ENCODE data around the gene NCKAP5. TPM values are rescaled to one million over a fixed set of nuclear protein-coding genes. Genes with fewer than 3 reads are reported as not detected.

Gene NCKAP5
- total RNA-seq, 1 experiment from 2014 or later: not detected

- intact Hi-C loops (cut with micrococcal nuclease): no loop called here
- POLR2A ChIA-PET: no interaction called here
- CTCF ChIA-PET: interaction anchor here (0.7 kb wide), 1 partner anchor 58 kb away, joined by 4 read pairs; no protein-coding TSS in a partner anchor
Observed at GRCh38 chr2:133438848-133439564, 129.3 kb downstream of the NCKAP5 start.

GRCh38 chr2:133438026-133438425, 130.2 kb downstream of the NCKAP5 start:
- H3K9me3 Mint-ChIP-seq (ENCODE audit: unreplicated experiment): no peaks in the 10 kb centered on the region
- no peak for TF ChIP-seq CTCF (IDR thresholded peaks at IDR 0.05; ENCODE audit: unreplicated experiment)
- no peak for DNase-seq (ENCODE audit: unreplicated experiment)
- H3K27me3 Mint-ChIP-seq (ENCODE audit: insufficient read depth, unreplicated experiment): no peaks in the 10 kb centered on the region
- no peaks in the 10 kb centered on the region for H3K36me3 Mint-ChIP-seq (ENCODE audit: insufficient read depth, unreplicated experiment)
- intact Hi-C loops (cut with micrococcal nuclease): no loop called here
- BruUV-seq (replicated peaks): no TSS peak
- ChIA-PET CTCF (interaction anchor here (0.5 kb wide), 1 partner anchor 175 kb away, joined by 4 read pairs; no protein-coding TSS in a partner anchor), POLR2A (no interaction called here)
- no peak overlapping the region for H3K27ac Mint-ChIP-seq (ENCODE audit: low read depth, unreplicated experiment)
- H3K4me3 Mint-ChIP-seq (ENCODE audit: unreplicated experiment): no peak overlapping the region
- H3K4me1 Mint-ChIP-seq (ENCODE audit: insufficient read depth, unreplicated experiment): peaks cover 6% of the 10 kb centered on the region

More at GRCh38 chr2:133438848-133439564, 129.3 kb downstream of the NCKAP5 start:
- no peaks in the 10 kb centered on the region for H3K27me3 Mint-ChIP-seq (ENCODE audit: insufficient read depth, unreplicated experiment)
- no peak overlapping the region for H3K27ac Mint-ChIP-seq (ENCODE audit: low read depth, unreplicated experiment)
- no peak overlapping the region for H3K4me3 Mint-ChIP-seq (ENCODE audit: unreplicated experiment)
- no TSS peak for BruUV-seq (replicated peaks)
- DNase-seq (ENCODE audit: unreplicated experiment): no peak
- no peak for TF ChIP-seq CTCF (IDR thresholded peaks at IDR 0.05; ENCODE audit: unreplicated experiment)
- H3K4me1 Mint-ChIP-seq (ENCODE audit: insufficient read depth, unreplicated experiment): peaks cover 6% of the 10 kb centered on the region
- no peaks in the 10 kb centered on the region for H3K9me3 Mint-ChIP-seq (ENCODE audit: unreplicated experiment)
- no peaks in the 10 kb centered on the region for H3K36me3 Mint-ChIP-seq (ENCODE audit: insufficient read depth, unreplicated experiment)

- BruUV-seq (replicated peaks): no TSS peak
- no peak overlapping the region for H3K27ac Mint-ChIP-seq (ENCODE audit: low read depth, unreplicated experiment)
Observed at GRCh38 chr2:133437492-133437891, 130.8 kb downstream of the NCKAP5 start.

More at GRCh38 chr2:133437492-133437891, 130.8 kb downstream of the NCKAP5 start:
- POLR2A ChIA-PET: no interaction called here
- no peak overlapping the region for H3K4me3 Mint-ChIP-seq (ENCODE audit: unreplicated experiment)
- CTCF ChIA-PET: interaction anchor here (0.5 kb wide), 1 partner anchor 174 kb away, joined by 4 read pairs; no protein-coding TSS in a partner anchor
- no peaks in the 10 kb centered on the region for H3K27me3 Mint-ChIP-seq (ENCODE audit: insufficient read depth, unreplicated experiment)
- H3K4me1 Mint-ChIP-seq (ENCODE audit: insufficient read depth, unreplicated experiment): peaks cover 6% of the 10 kb centered on the region
- intact Hi-C loops (cut with micrococcal nuclease): no loop called here
- H3K9me3 Mint-ChIP-seq (ENCODE audit: unreplicated experiment): no peaks in the 10 kb centered on the region
- no peak for TF ChIP-seq CTCF (IDR thresholded peaks at IDR 0.05; ENCODE audit: unreplicated experiment)
- DNase-seq (ENCODE audit: unreplicated experiment): no peak
- no peaks in the 10 kb centered on the region for H3K36me3 Mint-ChIP-seq (ENCODE audit: insufficient read depth, unreplicated experiment)

Measured in MCF 10A (cell line).